Lower lobe of right lung (tissue), 2 donors: ENCODE data around the gene TTC31. TPM values are rescaled to one million over a fixed set of nuclear protein-coding genes. Genes with fewer than 3 reads are reported as not detected.

Experiments used
- ATAC-seq, 2 donors: fragments of 200-7000 bp; cut with Tn5 transposase; one replicate each; pipeline ENCODE4 v1.9.1; 2020 to 2022; ENCODE audit warnings: mild to moderate bottlenecking in 2 of 2, moderate library complexity in 2 of 2
- DNase-seq: peaks from one replicate; pipeline ENCODE4 v3.0.0-alpha.2; 2020
- H3K27ac ChIP-seq: fragments of 200-600 bp; one replicate; pipeline ENCODE4 v1.8.0; 2022
- H3K27me3 ChIP-seq: fragments of 200-600 bp; one replicate; pipeline ENCODE4 v1.8.0; 2022; ENCODE audit warnings: low read depth
- H3K36me3 ChIP-seq: fragments of 200-600 bp; one replicate; pipeline ENCODE4 v1.8.0; 2022; ENCODE audit warnings: mild to moderate bottlenecking
- H3K4me1 ChIP-seq: fragments of 200-600 bp; one replicate; pipeline ENCODE4 v1.8.0; 2022
- H3K4me3 ChIP-seq: fragments of 200-600 bp; one replicate; pipeline ENCODE4 v1.8.0; 2022; ENCODE audit warnings: mild to moderate bottlenecking
- H3K9me3 ChIP-seq: fragments of 200-600 bp; one replicate; pipeline ENCODE4 v1.8.0; 2022
- CTCF ChIP-seq: fragments of 200-600 bp; IDR thresholded peaks from one replicate; pipeline ENCODE4 v1.8.0; 2022; ENCODE audit warnings: antibody characterized with exemption, mild to moderate bottlenecking
- intact Hi-C: fragments of 100-400 bp; cut with DNase I; formaldehyde crosslinking; loops from one replicate; pipeline ENCODE4 v1.11.0; 2022
- total RNA-seq: library from RNA; stranded (reverse); fragmentation: NEBNext Ultra II Directional; extraction: Animal tissue kit (Norgen Biotek cat#: 25700); gene quantifications from one replicate; pipeline ENCODE4 v1.2.1, GENCODE V29; 2021
- donor health status: DM: no; HTN: yes; CAD: no; lungs with severe emphysema.

TTC31 gene
- total RNA-seq, 1 donor from 2014 or later = 23.0 TPM

- Histone ChIP-seq H3K4me1 (peaks cover 28% of the 10 kb centered on the region), H3K27me3 (no peaks in the 10 kb centered on the region), H3K27ac (peak within 1 kb of the TSS; percentile 94), H3K4me3 (peak within 1 kb of the TSS; percentile 98), H3K9me3 (no peaks in the 10 kb centered on the region), H3K36me3 (peaks cover 54% of the 10 kb centered on the region)
- peak; percentile 99 for DNase-seq
- intact Hi-C loops = no loop called here
- ATAC-seq = peak; percentile 97
- TF ChIP-seq CTCF = no peak
These were observed 46.7 kb downstream of the TTC31 start, which contains the start of the genes AUP1 and HTRA2 for GRCh38 chr2:74529357-74530238. AUP1 (minus strand) TSS chr2:74529706; CDS start chr2:74529629, 77 bp downstream. HTRA2 (plus strand) TSS chr2:74529933; CDS start chr2:74530007, 74 bp downstream.

- intact Hi-C loops = no loop called here
- H3K27me3 ChIP-seq = no peaks in the 10 kb centered on the region
- H3K9me3 ChIP-seq = no peaks in the 10 kb centered on the region
- ATAC-seq = peak; percentile 37 to 58
- peaks cover 53% of the 10 kb centered on the region for H3K36me3 ChIP-seq
- peaks cover 28% of the 10 kb centered on the region for H3K4me1 ChIP-seq
- TF ChIP-seq CTCF = no peak
- H3K27ac ChIP-seq = peak overlapping the region; percentile 94
- peak overlapping the region; percentile 98 for H3K4me3 ChIP-seq
- peak; percentile 68 for DNase-seq
These were observed 47.6 kb downstream of the TTC31 start for GRCh38 chr2:74530239-74531187.

GRCh38 chr2:74531666-74532065 is 48.8 kb downstream of the TTC31 start:
- no peaks in the 10 kb centered on the region for H3K9me3 ChIP-seq
- DNase-seq (no peak), ATAC-seq (no peak)
- intact Hi-C loops = no loop called here
- no peaks in the 10 kb centered on the region for H3K27me3 ChIP-seq
- H3K4me3 ChIP-seq = no peak overlapping the region
- H3K36me3 ChIP-seq = peaks cover 41% of the 10 kb centered on the region
- H3K4me1 ChIP-seq = peaks cover 28% of the 10 kb centered on the region
- H3K27ac ChIP-seq = no peak overlapping the region
- TF ChIP-seq CTCF = no peak

- ATAC-seq (no peak), DNase-seq (no peak)
- Histone ChIP-seq H3K4me3 (no peak overlapping the region), H3K36me3 (peaks cover 36% of the 10 kb centered on the region), H3K9me3 (no peaks in the 10 kb centered on the region), H3K27ac (no peak overlapping the region), H3K27me3 (no peaks in the 10 kb centered on the region), H3K4me1 (peaks cover 28% of the 10 kb centered on the region)
- no peak for TF ChIP-seq CTCF
- intact Hi-C loops = no loop called here
These were observed 49.3 kb downstream of the TTC31 start for GRCh38 chr2:74532222-74532621.

- no peak overlapping the region for H3K4me3 ChIP-seq
- TF ChIP-seq CTCF = no peak
- intact Hi-C loops = no loop called here
- H3K9me3 ChIP-seq = no peaks in the 10 kb centered on the region
- H3K4me1 ChIP-seq = peaks cover 23% of the 10 kb centered on the region
- DNase-seq = no peak
- H3K36me3 ChIP-seq = peaks cover 24% of the 10 kb centered on the region
- H3K27me3 ChIP-seq = no peaks in the 10 kb centered on the region
- no peak overlapping the region for H3K27ac ChIP-seq
- ATAC-seq = no peak
These were observed 50.6 kb downstream of the TTC31 start for GRCh38 chr2:74533464-74533863.
